B cell (primary cell): ENCODE results near the gene HECTD1. TPM values are rescaled to one million over a fixed set of nuclear protein-coding genes. Genes with fewer than 3 reads are reported as not detected.

Experiments used
- ATAC-seq: fragments of 200-7000 bp; cut with Tn5 transposase; one replicate; pipeline ENCODE4 v1.10.0; 2021; ENCODE audit warnings: low read depth, mild to moderate bottlenecking, moderate number of reproducible peaks, moderate library complexity
- CTCF ChIA-PET: fragments of 350-600 bp; sonication (Branson Sonifier 250); formaldehyde crosslinking; loops from one replicate; lab custom pipeline; 2021; ENCODE audit warnings: antibody characterized with exemption, inconsistent platforms; lab: Charles Lee
- POLR2A ChIA-PET: fragments of 350-600 bp; sonication (Branson Sonifier 250); formaldehyde crosslinking; loops from one replicate; lab custom pipeline; 2021; ENCODE audit warnings: antibody characterized with exemption; lab: Charles Lee
- DNase-seq: peaks from one replicate; pipeline ENCODE4 v3.0.0; 2013
- H2AFZ ChIP-seq: 2 replicates; pipeline ENCODE4 v1.6.1; 2012; ENCODE audit warnings: mild to moderate bottlenecking, low read depth, low read length; ENCODE audit not compliant: insufficient read depth, poor library complexity, severe bottlenecking
- H3K27ac ChIP-seq, 2 donors: 1 replicate in 1 of 2; 2 replicates in 1 of 2; pipeline ENCODE4 v1.5.1; 2012 to 2013; ENCODE audit warnings: low read length in 2 of 2, mild to moderate bottlenecking in 2 of 2, moderate library complexity in 1 of 2
- H3K27me3 ChIP-seq, 4 experiments: fragments of 200-600 bp in 1 of 4; sonication (generic) in 1 of 4; replicated peaks in 1 of 4; 1 replicate in 2 of 4; 2 replicates in 2 of 4; pipeline versions ENCODE4 v1.6.1 to v1.7.0; 2013 to 2016; ENCODE audit warnings: low read length in 3 of 4, mild to moderate bottlenecking in 2 of 4, mixed read lengths in 1 of 4, moderate library complexity in 1 of 4; ENCODE audit not compliant: insufficient read depth in 4 of 4, control insufficient read depth in 3 of 4; ENCODE audit errors: control extremely low read depth in 1 of 4
- H3K36me3 ChIP-seq, 2 experiments: replicated peaks in 1 of 2; 1 replicate in 1 of 2; 2 replicates in 1 of 2; pipeline versions ENCODE4 v1.6.1 to v1.7.1; 2013; ENCODE audit warnings: low read length in 1 of 2; ENCODE audit not compliant: insufficient read depth in 2 of 2, control insufficient read depth in 1 of 2; ENCODE audit errors: control extremely low read depth in 1 of 2, extremely low read depth in 1 of 2
- H3K4me1 ChIP-seq, 2 donors: fragments of 200-600 bp in 1 of 2; sonication (generic) in 1 of 2; 1 replicate in 1 of 2; 2 replicates in 1 of 2; pipeline versions ENCODE4 v1.5.1 to v1.6.1; 2013 to 2017; ENCODE audit warnings: low read length in 2 of 2; ENCODE audit not compliant: control insufficient read depth in 2 of 2, insufficient read depth in 2 of 2
- H3K4me2 ChIP-seq: replicated peaks from 2 replicates; pipeline ENCODE3; 2012; ENCODE audit warnings: mild to moderate bottlenecking, low read depth, low read length; ENCODE audit not compliant: poor library complexity, severe bottlenecking
- H3K4me3 ChIP-seq, 5 experiments: fragments of 200-600 bp in 1 of 5; sonication (generic) in 1 of 5; 1 replicate in 3 of 5; 2 replicates in 2 of 5; pipeline versions ENCODE4 v1.5.1 to v1.7.0; 2011 to 2016; ENCODE audit warnings: low read length in 4 of 5, mild to moderate bottlenecking in 4 of 5, low read depth in 2 of 5, control low read depth in 1 of 5, moderate library complexity in 1 of 5; ENCODE audit not compliant: insufficient read depth in 1 of 5; ENCODE audit errors: control extremely low read depth in 1 of 5, extremely low read depth in 1 of 5
- H3K79me2 ChIP-seq: fragments of 200-600 bp; sonication (generic); one replicate; pipeline ENCODE4 v1.6.0; 2016; ENCODE audit warnings: low read length; ENCODE audit not compliant: control insufficient read depth, insufficient read depth
- H3K9ac ChIP-seq: fragments of 200-600 bp; sonication (generic); 2 replicates; pipeline ENCODE4 v1.6.1; 2017; ENCODE audit warnings: mild to moderate bottlenecking, low read length, moderate library complexity
- H3K9me3 ChIP-seq, 3 donors: one replicate each; pipeline versions ENCODE4 v1.6.1 to v1.7.1; 2013; ENCODE audit warnings: low read length in 2 of 3; ENCODE audit not compliant: control insufficient read depth in 2 of 3, insufficient read depth in 1 of 3; ENCODE audit errors: control extremely low read depth in 1 of 3
- H4K20me1 ChIP-seq: 2 replicates; pipeline ENCODE4 v1.6.0; 2012; ENCODE audit warnings: mild to moderate bottlenecking, low read length; ENCODE audit not compliant: insufficient read depth, control insufficient read depth, poor library complexity, severe bottlenecking
- H3K27ac Mint-ChIP-seq: one replicate; pipeline ENCODE4 v1.8.0; 2021; ENCODE audit warnings: mixed read lengths
- H3K27me3 Mint-ChIP-seq: one replicate; pipeline ENCODE4 v1.8.0; 2021; ENCODE audit warnings: mixed read lengths
- H3K4me1 Mint-ChIP-seq: one replicate; pipeline ENCODE4 v1.8.0; 2021; ENCODE audit warnings: mixed read lengths
- H3K4me3 Mint-ChIP-seq: one replicate; pipeline ENCODE4 v1.8.0; 2021; ENCODE audit warnings: mixed read lengths
- H3K9me3 Mint-ChIP-seq: one replicate; pipeline ENCODE4 v1.8.0; 2022; ENCODE audit warnings: mixed read lengths; ENCODE audit not compliant: insufficient read depth
- EZH2 ChIP-seq: IDR thresholded peaks from 2 replicates; pipeline ENCODE4 v1.6.1; 2012; ENCODE audit warnings: borderline replicate concordance, low read depth, mild to moderate bottlenecking, moderate library complexity, low read length; ENCODE audit not compliant: insufficient read depth, poor library complexity, severe bottlenecking
- WGBS: methylation state at CpG from one replicate; pipeline ENCODE4 v1.1.5; 2013; ENCODE audit warnings: missing lambda C conversion rate; ENCODE audit not compliant: insufficient coverage; 5-methylcytosine and 5-hydroxymethylcytosine counted together
- intact Hi-C: fragments of 100-400 bp; cut with micrococcal nuclease; formaldehyde crosslinking; loops from one replicate; pipeline ENCODE4 v1.10.0; 2022
- polyA plus RNA-seq: library from polyadenylated mRNA; depleted of rRNA; stranded (reverse); fragments of >200 nt; gene quantifications from 2 replicates; pipeline ENCODE4 v1.2.3, GENCODE V29; 2012
- total RNA-seq, 2 donors: library from RNA; stranded (reverse); fragments of 120-200 nt in 1 of 2; gene quantifications; 1 replicate in 1 of 2; 2 replicates in 1 of 2; pipeline versions ENCODE4 v1.2.3 to v1.2.4, GENCODE V29; 2013 to 2022
- TF ChIP-seq, protein P1 (sequence below): fragments of 200-600 bp; IDR thresholded peaks from one replicate; pipeline ENCODE4 v1.8.0; 2022; ENCODE audit warnings: antibody characterized with exemption, mild to moderate bottlenecking

HECTD1 gene
- total and polyA plus RNA-seq, 2 donors (not counting 1 experiment from before 2014, with no cell fraction given): 63.1 to 184 TPM

DNA sequence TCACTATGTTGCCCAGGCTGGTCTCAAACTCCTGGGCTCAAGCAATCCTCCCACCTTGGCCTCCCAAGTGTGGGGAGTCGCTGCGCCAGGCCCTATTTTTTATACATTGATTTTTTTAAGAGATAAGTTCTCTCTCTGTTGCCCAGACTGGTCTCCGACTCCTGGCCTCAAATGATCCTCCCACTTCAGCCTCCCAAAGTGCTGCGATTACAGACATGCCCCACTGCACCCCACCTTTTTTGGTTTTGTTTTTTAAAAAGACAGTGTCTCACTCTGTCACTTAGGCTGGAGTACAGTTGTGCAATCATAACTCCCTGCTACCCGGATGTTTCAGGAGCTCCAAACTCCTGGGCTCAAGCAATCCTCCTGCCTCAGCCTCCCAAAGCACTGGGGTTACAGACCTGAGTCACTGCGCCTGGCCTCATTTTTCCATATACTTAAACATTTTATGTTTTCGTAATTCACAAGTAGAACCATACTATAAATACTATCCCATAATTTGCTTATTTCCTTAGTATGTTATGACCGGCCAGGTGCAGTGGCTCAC, 16.8 kb downstream of the HECTD1 start:
- peaks cover 95% of the 10 kb centered on the region for H3K79me2 ChIP-seq
- H3K9ac ChIP-seq: no peak overlapping the region
- no peaks in the 10 kb centered on the region for H3K9me3 ChIP-seq
- H3K27me3 ChIP-seq: no peaks in the 10 kb centered on the region
- H3K4me2 ChIP-seq: no peak overlapping the region
- CTCF ChIA-PET: no interaction called here
- POLR2A ChIA-PET: interaction anchor here (0.7 kb wide), 1 partner anchor 194 kb away, joined by 5 read pairs; no protein-coding TSS in a partner anchor
- no peak overlapping the region for H2AFZ ChIP-seq
- H3K4me3 Mint-ChIP-seq: no peak overlapping the region
- intact Hi-C loops: no loop called here
- ATAC-seq (no peak), DNase-seq (no peak)
- H4K20me1 ChIP-seq: peaks cover 68% of the 10 kb centered on the region
- WGBS: 91% methylated on average over 6 of the region's 8 CpGs
- H3K27ac ChIP-seq: no peak overlapping the region
- no peak overlapping the region for H3K27ac Mint-ChIP-seq
- H3K27me3 Mint-ChIP-seq: no peaks in the 10 kb centered on the region
- H3K4me1 ChIP-seq: peaks cover 0 to 7% of the 10 kb centered on the region in 2 donors
- H3K4me3 ChIP-seq: no peak overlapping the region
- no peaks in the 10 kb centered on the region for H3K9me3 Mint-ChIP-seq
- peaks cover 30% of the 10 kb centered on the region for H3K4me1 Mint-ChIP-seq
- no peak for TF ChIP-seq EZH2
- TF ChIP-seq, protein P1, sequence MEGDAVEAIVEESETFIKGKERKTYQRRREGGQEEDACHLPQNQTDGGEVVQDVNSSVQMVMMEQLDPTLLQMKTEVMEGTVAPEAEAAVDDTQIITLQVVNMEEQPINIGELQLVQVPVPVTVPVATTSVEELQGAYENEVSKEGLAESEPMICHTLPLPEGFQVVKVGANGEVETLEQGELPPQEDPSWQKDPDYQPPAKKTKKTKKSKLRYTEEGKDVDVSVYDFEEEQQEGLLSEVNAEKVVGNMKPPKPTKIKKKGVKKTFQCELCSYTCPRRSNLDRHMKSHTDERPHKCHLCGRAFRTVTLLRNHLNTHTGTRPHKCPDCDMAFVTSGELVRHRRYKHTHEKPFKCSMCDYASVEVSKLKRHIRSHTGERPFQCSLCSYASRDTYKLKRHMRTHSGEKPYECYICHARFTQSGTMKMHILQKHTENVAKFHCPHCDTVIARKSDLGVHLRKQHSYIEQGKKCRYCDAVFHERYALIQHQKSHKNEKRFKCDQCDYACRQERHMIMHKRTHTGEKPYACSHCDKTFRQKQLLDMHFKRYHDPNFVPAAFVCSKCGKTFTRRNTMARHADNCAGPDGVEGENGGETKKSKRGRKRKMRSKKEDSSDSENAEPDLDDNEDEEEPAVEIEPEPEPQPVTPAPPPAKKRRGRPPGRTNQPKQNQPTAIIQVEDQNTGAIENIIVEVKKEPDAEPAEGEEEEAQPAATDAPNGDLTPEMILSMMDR: no peak
- peaks cover 6 to 29% of the 10 kb centered on the region in 2 experiments for H3K36me3 ChIP-seq

DNA sequence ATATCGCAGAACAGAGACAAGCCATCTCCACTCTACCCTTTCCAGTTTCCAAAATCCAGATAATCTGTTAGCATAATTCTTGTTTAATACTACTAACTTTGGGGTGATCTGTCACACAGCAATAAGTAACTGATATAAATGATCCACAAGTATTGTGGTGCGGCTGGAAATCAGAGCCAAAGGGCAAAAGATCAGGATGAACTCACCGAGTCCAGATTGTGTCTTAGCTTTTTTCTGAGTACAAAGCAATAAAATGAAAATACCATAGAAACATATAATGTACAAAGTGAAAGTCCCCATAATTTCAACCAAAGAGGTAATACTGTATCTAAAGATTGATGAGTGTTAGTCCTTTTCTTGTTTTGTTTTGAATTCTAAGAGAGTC, 17.4 kb downstream of the HECTD1 start:
- Histone ChIP-seq H3K4me2 (no peak overlapping the region), H3K27me3 (no peaks in the 10 kb centered on the region), H3K36me3 (peaks cover 6 to 28% of the 10 kb centered on the region in 2 experiments), H3K4me3 (no peak overlapping the region), H3K27ac (no peak overlapping the region), H3K9me3 (no peaks in the 10 kb centered on the region), H3K9ac (no peak overlapping the region), H3K79me2 (peaks cover 95% of the 10 kb centered on the region), H4K20me1 (peaks cover 69% of the 10 kb centered on the region), H3K4me1 (peaks cover 0 to 7% of the 10 kb centered on the region in 2 donors), H2AFZ (no peak overlapping the region)
- Mint-ChIP-seq H3K27ac (no peak overlapping the region), H3K9me3 (no peaks in the 10 kb centered on the region), H3K4me3 (no peak overlapping the region), H3K27me3 (no peaks in the 10 kb centered on the region), H3K4me1 (peaks cover 30% of the 10 kb centered on the region)
- ATAC-seq (no peak), DNase-seq (no peak)
- POLR2A ChIA-PET: no interaction called here
- TF ChIP-seq EZH2: no peak
- TF ChIP-seq, protein P1: no peak
- CTCF ChIA-PET: no interaction called here
- no CpG with 5 or more reads among the region's 3 CpGs for WGBS
- intact Hi-C loops: no loop called here
